ENCODE measurements around the gene UBA1. TPM values are rescaled to one million over a fixed set of nuclear protein-coding genes. Genes with fewer than 3 reads are reported as not detected.

Gene UBA1
- total and polyA plus RNA-seq, 2 donors (not counting 3 experiments of a cell fraction or from before 2014, with no cell fraction given) = 237 to 297 TPM

DNA sequence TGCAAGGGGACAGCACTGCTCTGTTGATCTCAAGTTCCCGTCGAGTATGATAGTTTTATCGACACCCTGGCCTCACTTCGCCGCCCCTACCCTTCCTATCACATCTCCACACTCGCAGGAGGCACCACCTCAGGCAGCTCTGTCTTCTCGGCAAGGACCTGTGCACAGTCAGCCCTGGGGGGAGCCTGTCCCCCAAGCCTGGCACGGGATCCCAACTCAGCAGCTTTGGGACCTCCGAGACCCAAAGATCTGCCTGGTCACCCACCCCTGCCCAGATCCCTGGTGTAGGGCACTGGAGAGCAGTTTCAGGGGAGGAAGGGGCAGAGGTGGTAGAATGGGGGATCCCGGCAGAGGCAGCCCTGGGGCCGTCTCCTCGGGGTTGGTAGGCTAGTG lies 18.0 kb upstream of the UBA1 start:
- POLR2A ChIA-PET = no interaction called here
- TF ChIP-seq CTCF (IDR thresholded peaks at IDR 0.05; ENCODE audit: extremely low read depth in 1 of 2, insufficient read depth in 1 of 2, low read depth in 1 of 2, low read length in 2 of 2) = no peak
- TF ChIP-seq POLR2AphosphoS5 (IDR thresholded peaks at IDR 0.05; ENCODE audit: insufficient read depth, low read depth, low read length) = no peak
- TF ChIP-seq POLR2A (IDR thresholded peaks at IDR 0.05; ENCODE audit: low read depth, low read length) = no peak
- TF ChIP-seq GATA2 (IDR thresholded peaks at IDR 0.05; ENCODE audit: insufficient read depth, insufficient read length, low read depth, low read length) = no peak
- TF ChIP-seq, protein P1, sequence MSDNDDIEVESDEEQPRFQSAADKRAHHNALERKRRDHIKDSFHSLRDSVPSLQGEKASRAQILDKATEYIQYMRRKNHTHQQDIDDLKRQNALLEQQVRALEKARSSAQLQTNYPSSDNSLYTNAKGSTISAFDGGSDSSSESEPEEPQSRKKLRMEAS (IDR thresholded peaks at IDR 0.05; ENCODE audit: insufficient read depth, insufficient read length) = no peak
- TF ChIP-seq FOS (IDR thresholded peaks at IDR 0.05; ENCODE audit: borderline replicate concordance, insufficient read depth, low read length) = no peak
- TF ChIP-seq JUN (IDR thresholded peaks at IDR 0.05; ENCODE audit: borderline replicate concordance, insufficient read depth, insufficient read length, low read depth) = no peak
- TF ChIP-seq MYC (IDR thresholded peaks at IDR 0.05; ENCODE audit: low read depth, low read length) = no peak
- no peak for TF ChIP-seq EZH2 (IDR thresholded peaks at IDR 0.05; ENCODE audit: borderline replicate concordance, low read depth, low read length, severe bottlenecking)
- no peaks in the 10 kb centered on the region for H3K27me3 ChIP-seq (ENCODE audit: control insufficient read depth in 2 of 2, insufficient read depth in 2 of 2, low read length in 2 of 2)
- no peaks in the 10 kb centered on the region for H3K9me1 ChIP-seq (replicated peaks; ENCODE audit: control insufficient read depth, extremely low read depth, insufficient read depth, low read length)
- no peak for DNase-seq (ENCODE audit: low read depth, low spot score)
- no peaks in the 10 kb centered on the region for H3K4me1 ChIP-seq (ENCODE audit: control insufficient read depth, extremely low read depth, insufficient read depth, low read length)
- CTCF ChIA-PET = no interaction called here
- H4K20me1 ChIP-seq (replicated peaks; ENCODE audit: control insufficient read depth, extremely low read depth, insufficient read depth, low read length) = no peaks in the 10 kb centered on the region
- no peak for FAIRE-seq
- BruUV-seq (replicated peaks) = no TSS peak
- no peak overlapping the region for H2AFZ ChIP-seq (ENCODE audit: low read depth, low read length)
- dilution Hi-C loops (cut with MboI; ENCODE audit: extremely low pct_ligation_motif_present, low sequenced_read_pairs) (no loop called here), intact Hi-C loops (cut with micrococcal nuclease) (no loop called here)
- H3K27ac ChIP-seq (ENCODE audit: insufficient read depth, low read depth, low read length) = no peak overlapping the region
- no peaks in the 10 kb centered on the region for H3K79me2 ChIP-seq (ENCODE audit: control insufficient read depth, insufficient read depth, low read length)
- H3K4me3 ChIP-seq (replicated peaks in 1 of 3; ENCODE audit: insufficient read depth in 1 of 3, low read depth in 1 of 3, low read length in 3 of 3) = no peak overlapping the region
- no peak overlapping the region for H3K4me2 ChIP-seq (ENCODE audit: insufficient read depth, low read length)
- peaks cover 0 to 50% of the 10 kb centered on the region in 2 experiments for H3K36me3 ChIP-seq (ENCODE audit: control insufficient read depth in 2 of 2, extremely low read depth in 1 of 2, insufficient read depth in 2 of 2, low read length in 2 of 2)
- H3K9ac ChIP-seq (replicated peaks; ENCODE audit: extremely low read depth, insufficient read depth, low read length) = no peak overlapping the region
- no peaks in the 10 kb centered on the region for H3K9me3 ChIP-seq (replicated peaks; ENCODE audit: control insufficient read depth, insufficient read depth, low read length)

Data from endothelial cell of umbilical vein (primary cell).